AG09309 (cell line): ENCODE results near the gene CD320.

Source experiments
- DNase-seq: peaks from one replicate; pipeline ENCODE4 v3.0.0-alpha.2; 2010; ENCODE audit warnings: low read depth
- H3K4me3 ChIP-seq: 2 replicates; pipeline ENCODE4 v1.5.1; 2011; ENCODE audit warnings: mild to moderate bottlenecking, low read depth, low read length, moderate library complexity; ENCODE audit not compliant: control insufficient read depth
- TF ChIP-seq, protein P1 (sequence below): IDR thresholded peaks from 2 replicates; pipeline ENCODE4 v1.5.1; 2011; ENCODE audit warnings: mild to moderate bottlenecking, low read depth, low read length, inconsistent platforms; ENCODE audit not compliant: insufficient read depth, control insufficient read depth; ENCODE audit errors: missing control alignments

Gene CD320

DNA sequence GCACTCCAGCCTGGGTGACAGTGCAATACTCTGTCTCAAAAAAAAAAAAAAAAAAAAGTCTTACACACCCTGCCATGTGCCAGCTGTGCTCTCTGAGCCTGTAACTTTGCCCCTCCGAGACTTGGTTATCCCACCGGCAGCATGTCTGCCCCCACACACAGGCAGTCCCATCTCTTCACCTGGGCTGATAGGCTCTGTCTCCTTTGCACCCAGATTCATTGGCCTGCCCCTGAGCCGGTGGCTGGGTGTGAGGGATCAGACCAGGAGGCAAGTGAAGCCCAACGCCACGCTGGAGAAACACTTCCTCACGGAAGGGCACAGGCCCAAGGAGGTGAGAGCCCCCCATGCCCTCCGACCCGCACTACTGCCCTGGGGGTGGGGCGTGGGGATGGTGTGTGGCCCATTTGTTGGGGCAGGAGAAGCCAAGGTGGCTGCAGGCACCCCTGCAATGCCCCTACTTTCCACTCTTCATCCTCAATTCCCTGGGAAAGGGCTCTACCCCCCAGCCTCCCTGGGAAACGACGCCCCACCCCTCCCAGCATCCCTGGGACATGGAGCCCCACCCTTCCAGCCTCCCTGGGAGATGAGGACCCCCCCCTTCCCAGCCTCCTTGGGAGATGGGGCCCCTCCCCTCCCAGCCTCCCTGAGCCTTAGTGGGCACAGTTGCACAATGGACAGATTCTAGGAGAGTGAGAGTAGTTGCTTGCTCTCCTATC is 53.7 kb downstream of the CD320 start:
- TF ChIP-seq, protein P1, sequence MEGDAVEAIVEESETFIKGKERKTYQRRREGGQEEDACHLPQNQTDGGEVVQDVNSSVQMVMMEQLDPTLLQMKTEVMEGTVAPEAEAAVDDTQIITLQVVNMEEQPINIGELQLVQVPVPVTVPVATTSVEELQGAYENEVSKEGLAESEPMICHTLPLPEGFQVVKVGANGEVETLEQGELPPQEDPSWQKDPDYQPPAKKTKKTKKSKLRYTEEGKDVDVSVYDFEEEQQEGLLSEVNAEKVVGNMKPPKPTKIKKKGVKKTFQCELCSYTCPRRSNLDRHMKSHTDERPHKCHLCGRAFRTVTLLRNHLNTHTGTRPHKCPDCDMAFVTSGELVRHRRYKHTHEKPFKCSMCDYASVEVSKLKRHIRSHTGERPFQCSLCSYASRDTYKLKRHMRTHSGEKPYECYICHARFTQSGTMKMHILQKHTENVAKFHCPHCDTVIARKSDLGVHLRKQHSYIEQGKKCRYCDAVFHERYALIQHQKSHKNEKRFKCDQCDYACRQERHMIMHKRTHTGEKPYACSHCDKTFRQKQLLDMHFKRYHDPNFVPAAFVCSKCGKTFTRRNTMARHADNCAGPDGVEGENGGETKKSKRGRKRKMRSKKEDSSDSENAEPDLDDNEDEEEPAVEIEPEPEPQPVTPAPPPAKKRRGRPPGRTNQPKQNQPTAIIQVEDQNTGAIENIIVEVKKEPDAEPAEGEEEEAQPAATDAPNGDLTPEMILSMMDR = no peak
- no peak overlapping the region for H3K4me3 ChIP-seq
- DNase-seq = no peak

- TF ChIP-seq, protein P1 = no peak
- no peak overlapping the region for H3K4me3 ChIP-seq
- DNase-seq = no peak
Measured at GRCh38 chr19:8253678-8254077, 54.5 kb downstream of the CD320 start.

DNA sequence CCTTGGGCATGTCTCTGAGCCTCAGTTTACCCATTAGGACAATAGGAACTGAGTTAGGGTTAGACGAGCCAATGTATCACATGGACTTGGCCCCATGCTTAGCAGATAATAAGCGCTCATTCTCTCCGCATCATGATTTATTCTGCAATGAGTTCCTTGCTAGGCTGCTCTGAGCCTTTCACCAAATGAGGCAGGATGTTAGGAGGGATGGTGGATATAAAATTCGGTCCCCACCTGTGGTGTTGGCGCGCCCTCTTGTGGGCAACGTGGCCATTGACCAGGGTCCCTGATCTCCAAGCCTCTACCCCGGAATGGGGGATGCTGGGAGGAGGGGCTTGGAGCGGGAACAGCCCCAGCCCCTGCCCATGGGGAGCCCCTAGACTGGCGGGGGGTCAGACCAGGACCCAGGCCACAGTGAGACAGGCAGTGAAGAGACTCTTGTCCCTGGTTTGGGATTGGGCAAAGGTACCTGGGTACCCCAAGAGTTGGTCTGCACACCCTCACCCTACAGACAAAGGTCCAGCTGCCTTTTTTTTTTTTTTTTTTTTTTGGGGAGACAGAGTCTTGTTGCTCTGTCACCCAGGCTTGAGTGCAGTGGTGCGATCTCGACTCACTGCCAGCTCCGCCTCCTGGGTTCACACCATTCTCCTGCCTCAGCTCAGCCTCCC is 55.1 kb downstream of the CD320 start:
- H3K4me3 ChIP-seq = no peak overlapping the region
- peak; percentile 25 for DNase-seq
- TF ChIP-seq, protein P1 = peak; percentile 93
